OCI-LY1 (cell line): ENCODE data around the gene LGR4.

Experiments
- H2AFZ ChIP-seq: fragments of 200-600 bp; sonication (generic), shearing (Covaris generic); 2 replicates; pipeline ENCODE4 v1.6.0; 2014; ENCODE audit warnings: antibody characterized with exemption, mild to moderate bottlenecking, low read length
- H3F3A ChIP-seq: fragments of 200-600 bp; sonication (generic), shearing (Covaris generic); 2 replicates; pipeline ENCODE4 v1.6.0; 2014; ENCODE audit warnings: mild to moderate bottlenecking, antibody characterized with exemption, low read length, moderate library complexity; ENCODE audit not compliant: insufficient read depth
- H3K27ac ChIP-seq: fragments of 200-600 bp; sonication (generic); 2 replicates; pipeline ENCODE4 v1.5.1; 2014; ENCODE audit warnings: low read length, mixed run types, mild to moderate bottlenecking, low read depth; ENCODE audit not compliant: poor library complexity, severe bottlenecking
- H3K27me3 ChIP-seq: fragments of 200-600 bp; sonication (generic); 2 replicates; pipeline ENCODE4 v1.6.0; 2014; ENCODE audit warnings: antibody characterized with exemption, mild to moderate bottlenecking, low read length, moderate library complexity; ENCODE audit not compliant: insufficient read depth
- H3K36me3 ChIP-seq: fragments of 200-600 bp; sonication (generic); 2 replicates; pipeline ENCODE4 v1.6.1; 2014; ENCODE audit warnings: mild to moderate bottlenecking, antibody characterized with exemption, low read length, moderate library complexity, mixed read lengths; ENCODE audit not compliant: insufficient read depth
- H3K4me1 ChIP-seq: fragments of 200-600 bp; sonication (generic); 2 replicates; pipeline ENCODE4 v1.5.1; 2014; ENCODE audit warnings: mild to moderate bottlenecking, low read length, moderate library complexity; ENCODE audit not compliant: insufficient read depth, severe bottlenecking
- H3K4me2 ChIP-seq: fragments of 200-600 bp; sonication (generic), shearing (Covaris generic); 2 replicates; pipeline ENCODE4 v1.6.1; 2014; ENCODE audit warnings: low read length
- H3K4me3 ChIP-seq: fragments of 200-600 bp; sonication (generic); 2 replicates; pipeline ENCODE4 v1.5.1; 2014; ENCODE audit warnings: low read length, low read depth, mild to moderate bottlenecking, mixed read lengths; ENCODE audit not compliant: poor library complexity, severe bottlenecking
- H3K79me2 ChIP-seq: fragments of 200-600 bp; shearing (Covaris generic); 2 replicates; pipeline ENCODE4 v1.6.1; 2016; ENCODE audit warnings: mixed run types, low read length, mixed read lengths; ENCODE audit not compliant: insufficient read depth
- H3K9ac ChIP-seq: fragments of 200-600 bp; sonication (generic), shearing (Covaris generic); 2 replicates; pipeline ENCODE4 v1.6.1; 2014; ENCODE audit warnings: mild to moderate bottlenecking, low read length, mixed read lengths
- H3K9me2 ChIP-seq: fragments of 200-600 bp; sonication (generic), shearing (Covaris generic); 2 replicates; pipeline ENCODE4 v1.6.1; 2014; ENCODE audit warnings: low read depth, mild to moderate bottlenecking, low read length, mixed read lengths
- H3K9me3 ChIP-seq: fragments of 200-600 bp; shearing (Covaris generic); 2 replicates; pipeline ENCODE4 v1.6.1; 2014; ENCODE audit warnings: low read length, mixed read lengths
- H4K20me1 ChIP-seq: fragments of 200-600 bp; sonication (generic), shearing (Covaris generic); 2 replicates; pipeline ENCODE4 v1.6.0; 2016; ENCODE audit warnings: mild to moderate bottlenecking, low read length; ENCODE audit not compliant: insufficient read depth
- CTCF ChIP-seq: fragments of 200-600 bp; sonication (generic), shearing (Covaris generic); IDR thresholded peaks from 2 replicates; pipeline ENCODE4 v1.5.1; 2017; ENCODE audit warnings: mild to moderate bottlenecking, antibody characterized with exemption, low read length, moderate library complexity, mixed read lengths
- EZH2 ChIP-seq: fragments of 200-600 bp; sonication (generic), shearing (Covaris generic); IDR thresholded peaks from 2 replicates; pipeline ENCODE4 v1.8.0; 2017; ENCODE audit warnings: borderline replicate concordance, mixed run types, mild to moderate bottlenecking, antibody characterized with exemption, low read length, moderate library complexity, mixed read lengths

LGR4 gene

GRCh38 chr11:27420722-27421572, 51.6 kb downstream of the LGR4 start:
- Histone ChIP-seq H3K27me3 (no peaks in the 10 kb centered on the region), H3K4me2 (no peak overlapping the region), H3K4me3 (no peak overlapping the region), H3K9me3 (no peaks in the 10 kb centered on the region), H3K79me2 (no peaks in the 10 kb centered on the region), H3K4me1 (no peaks in the 10 kb centered on the region), H2AFZ (no peak overlapping the region), H3K36me3 (no peaks in the 10 kb centered on the region), H3K9me2 (no peaks in the 10 kb centered on the region), H3K9ac (no peak overlapping the region), H3K27ac (no peak overlapping the region), H3F3A (no peaks in the 10 kb centered on the region), H4K20me1 (no peaks in the 10 kb centered on the region)
- no peak for TF ChIP-seq CTCF
- no peak for TF ChIP-seq EZH2

GRCh38 chr11:27420217-27420616, 52.4 kb downstream of the LGR4 start:
- Histone ChIP-seq H3K27me3 (no peaks in the 10 kb centered on the region), H3K4me3 (no peak overlapping the region), H3K79me2 (no peaks in the 10 kb centered on the region), H3K9me3 (no peaks in the 10 kb centered on the region), H3F3A (no peaks in the 10 kb centered on the region), H4K20me1 (no peaks in the 10 kb centered on the region), H2AFZ (no peak overlapping the region), H3K4me1 (no peaks in the 10 kb centered on the region), H3K4me2 (no peak overlapping the region), H3K27ac (no peak overlapping the region), H3K9me2 (no peaks in the 10 kb centered on the region), H3K9ac (no peak overlapping the region), H3K36me3 (no peaks in the 10 kb centered on the region)
- TF ChIP-seq CTCF = no peak
- no peak for TF ChIP-seq EZH2

DNA sequence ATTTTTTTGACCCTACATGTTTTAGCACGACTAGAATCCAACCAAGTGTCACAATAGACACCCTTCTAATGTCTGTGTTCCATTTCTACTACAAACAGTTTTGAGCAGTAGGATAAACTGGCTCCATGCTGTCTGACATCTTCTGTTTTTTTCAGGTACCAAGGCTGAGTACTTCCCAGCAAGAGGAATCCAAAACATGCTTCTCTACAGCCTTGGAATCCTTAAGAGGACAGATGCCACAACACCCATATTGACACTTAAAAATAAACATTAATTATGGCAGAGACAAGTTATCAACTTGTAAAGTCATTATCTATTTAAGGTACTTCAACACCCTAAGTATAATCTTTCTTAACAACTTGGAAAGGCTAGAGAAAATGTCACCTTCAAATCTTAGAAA, 54.2 kb downstream of the LGR4 start:
- Histone ChIP-seq H3K9me2 (no peaks in the 10 kb centered on the region), H3K79me2 (no peaks in the 10 kb centered on the region), H3K4me3 (no peak overlapping the region), H3K27ac (no peak overlapping the region), H3K4me1 (no peaks in the 10 kb centered on the region), H3K36me3 (no peaks in the 10 kb centered on the region), H3K9me3 (no peaks in the 10 kb centered on the region), H3F3A (no peaks in the 10 kb centered on the region), H3K27me3 (no peaks in the 10 kb centered on the region), H3K9ac (no peak overlapping the region), H2AFZ (no peak overlapping the region), H3K4me2 (no peak overlapping the region), H4K20me1 (no peaks in the 10 kb centered on the region)
- TF ChIP-seq EZH2 (no peak), CTCF (no peak)
